Liver (tissue), 9 donors: Measurements from ENCODE around the gene C2orf69. TPM values are rescaled to one million over a fixed set of nuclear protein-coding genes. Genes with fewer than 3 reads are reported as not detected.

ENCODE experiments used
- DNase-seq: peaks from one replicate; pipeline ENCODE4 v3.0.0-alpha.2; 2017; ENCODE audit warnings: low spot score
- H3K27ac ChIP-seq, 2 donors: one replicate each; pipeline ENCODE4 v1.7.0; 2013; ENCODE audit warnings: inconsistent platforms in 2 of 2, low read length in 2 of 2, control low read depth in 1 of 2, low read depth in 1 of 2, mild to moderate bottlenecking in 1 of 2
- H3K27me3 ChIP-seq, 4 donors: one replicate each; pipeline versions ENCODE4 v1.6.1 to v1.7.0; 2013; ENCODE audit warnings: low read length in 3 of 4, inconsistent platforms in 1 of 4, mild to moderate bottlenecking in 1 of 4, moderate library complexity in 1 of 4; ENCODE audit not compliant: control insufficient read depth in 4 of 4, insufficient read depth in 4 of 4
- H3K36me3 ChIP-seq, 4 donors: one replicate each; pipeline versions ENCODE4 v1.6.1 to v1.7.0; 2013; ENCODE audit warnings: low read length in 3 of 4, mild to moderate bottlenecking in 3 of 4, low read depth in 1 of 4, moderate library complexity in 1 of 4; ENCODE audit not compliant: control insufficient read depth in 4 of 4, insufficient read depth in 3 of 4
- H3K4me1 ChIP-seq, 4 donors: one replicate each; pipeline versions ENCODE4 v1.6.1 to v1.7.0; 2013; ENCODE audit warnings: low read length in 3 of 4, mild to moderate bottlenecking in 3 of 4, moderate library complexity in 1 of 4; ENCODE audit not compliant: control insufficient read depth in 4 of 4, insufficient read depth in 4 of 4
- H3K4me3 ChIP-seq, 3 donors: one replicate each; pipeline versions ENCODE4 v1.6.1 to v1.7.0; 2013; ENCODE audit warnings: low read length in 3 of 3, control low read depth in 1 of 3, low read depth in 1 of 3, mild to moderate bottlenecking in 1 of 3
- H3K9ac ChIP-seq, 2 donors: one replicate each; pipeline ENCODE4 v1.7.0; 2013; ENCODE audit warnings: low read length in 2 of 2, mild to moderate bottlenecking in 2 of 2, moderate library complexity in 2 of 2, control low read depth in 1 of 2, low read depth in 1 of 2
- H3K9me3 ChIP-seq, 4 donors: one replicate each; pipeline versions ENCODE4 v1.6.1 to v1.7.0; 2013; ENCODE audit warnings: low read length in 3 of 4; ENCODE audit not compliant: control insufficient read depth in 4 of 4
- ATF3 ChIP-seq: IDR thresholded peaks from 2 replicates; pipeline ENCODE4 v1.6.1; 2016; ENCODE audit warnings: antibody characterized with exemption
- EGR1 ChIP-seq, 2 donors: IDR thresholded peaks; 2 replicates each; pipeline ENCODE4 v1.6.1; 2016 to 2018; ENCODE audit warnings: antibody characterized with exemption in 2 of 2, low read depth in 2 of 2
- FOXA1 ChIP-seq: IDR thresholded peaks from 2 replicates; pipeline ENCODE4 v1.6.1; 2016; ENCODE audit warnings: antibody characterized with exemption
- FOXA2 ChIP-seq: IDR thresholded peaks from 2 replicates; pipeline ENCODE4 v1.6.1; 2016; ENCODE audit warnings: antibody characterized with exemption
- GABPA ChIP-seq, 2 donors: IDR thresholded peaks in 1 of 2; conservative IDR thresholded peaks in 1 of 2; 2 replicates each; pipeline ENCODE4 v1.6.1; 2016; ENCODE audit warnings: antibody characterized with exemption in 2 of 2, mild to moderate bottlenecking in 1 of 2, moderate library complexity in 1 of 2
- HNF4G ChIP-seq: IDR thresholded peaks from 2 replicates; pipeline ENCODE4 v1.6.1; 2016; ENCODE audit warnings: antibody characterized with exemption
- JUND ChIP-seq, 2 donors: IDR thresholded peaks; 2 replicates each; pipeline ENCODE4 v1.6.1; 2016; ENCODE audit warnings: antibody characterized with exemption in 2 of 2
- MAX ChIP-seq: IDR thresholded peaks from 2 replicates; pipeline ENCODE4 v1.6.1; 2016; ENCODE audit warnings: antibody characterized with exemption
- RAD21 ChIP-seq, 2 donors: IDR thresholded peaks; 2 replicates each; pipeline ENCODE4 v1.6.1; 2016; ENCODE audit warnings: antibody characterized with exemption in 2 of 2, mild to moderate bottlenecking in 2 of 2
- SP1 ChIP-seq: IDR thresholded peaks from 2 replicates; pipeline ENCODE4 v1.6.1; 2018; ENCODE audit warnings: antibody characterized with exemption, mild to moderate bottlenecking
- TAF1 ChIP-seq: conservative IDR thresholded peaks from 2 replicates; pipeline ENCODE4 v1.6.1; 2016; ENCODE audit warnings: antibody characterized with exemption, mild to moderate bottlenecking
- YY1 ChIP-seq: IDR thresholded peaks from 2 replicates; pipeline ENCODE4 v1.6.1; 2016; ENCODE audit warnings: antibody characterized with exemption, mild to moderate bottlenecking
- WGBS: extraction: QIAGEN DNeasy Blood & Tissue Kit; methylation state at CpG from one replicate; pipeline ENCODE4 v1.1.7; 2013; 5-methylcytosine and 5-hydroxymethylcytosine counted together
- polyA plus RNA-seq, 2 donors: library from polyadenylated mRNA; stranded (reverse) in 1 of 2; unstranded in 1 of 2; fragments of 200-250 nt in 1 of 2; fragments of >200 nt in 1 of 2; fragmentation: Nextera tagmentation in 1 of 2; extraction: Ambion mirVana in 1 of 2; gene quantifications; one replicate each; pipeline versions ENCODE4 v1.2.1 to v1.2.3, GENCODE V29; 2013 to 2015
- total RNA-seq, 2 donors: library from RNA; depleted of rRNA; stranded (reverse); fragments of >200 nt; gene quantifications; one replicate each; pipeline ENCODE4 v1.2.3, GENCODE V29; 2014
- TF ChIP-seq, protein P1 (sequence below): IDR thresholded peaks from 2 replicates; pipeline ENCODE4 v1.6.1; 2016; ENCODE audit warnings: antibody characterized with exemption
- TF ChIP-seq, protein P2 (sequence below): fragments of 150-350 bp; IDR thresholded peaks from 2 replicates; pipeline ENCODE4 v1.5.1; 2017; ENCODE audit warnings: improper control_type of control experiment, low read depth, low read length; ENCODE audit not compliant: missing input control
- donor health status: healthy.
- donor health status: healthy.
- donor health status: healthy.
- donor health status: healthy.
- donor health status: healthy.

Gene C2orf69
- total and polyA plus RNA-seq, 4 donors = 4.3 to 9.1 (median 6.2) TPM

DNA sequence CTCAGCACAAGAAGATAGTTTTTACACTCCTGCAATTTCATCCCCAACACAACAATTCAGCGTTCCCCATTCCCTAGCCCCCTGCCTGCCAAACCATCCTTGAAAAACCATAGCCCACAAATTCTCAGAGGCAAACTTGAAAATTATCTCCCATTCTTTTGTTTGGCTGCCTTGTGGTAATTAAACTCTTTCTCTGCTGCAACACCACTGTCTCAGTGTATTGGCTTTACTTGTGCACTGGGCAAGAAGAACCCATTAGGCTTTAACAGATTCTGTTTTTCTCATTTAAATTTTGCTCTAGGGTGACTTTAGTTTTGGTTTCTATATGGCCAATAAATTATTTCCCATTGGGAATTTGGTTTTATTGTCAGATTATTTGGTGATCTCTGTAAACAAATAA lies 36.9 kb upstream of the C2orf69 start:
- Histone ChIP-seq H3K4me1 (no peaks in the 10 kb centered on the region), H3K9me3 (peaks cover 3 to 9% (median 4%) of the 10 kb centered on the region in 4 donors), H3K27ac (no peak overlapping the region), H3K27me3 (peaks cover 0 to 5% (median 0%) of the 10 kb centered on the region in 4 donors), H3K36me3 (no peaks in the 10 kb centered on the region), H3K4me3 (no peak overlapping the region), H3K9ac (no peak overlapping the region)
- DNase-seq = no peak
- WGBS = 94% methylated on average over 1 of the region's 1 CpG
- no peak for TF ChIP-seq GABPA (IDR thresholded peaks at IDR 0.05 in 1 of 2, conservative IDR thresholded peaks at IDR 0.05 in 1 of 2)

GRCh38 chr2:199875400-199875799 lies 35.7 kb upstream of the C2orf69 start:
- Histone ChIP-seq H3K4me3 (no peak overlapping the region), H3K27ac (no peak overlapping the region), H3K4me1 (no peaks in the 10 kb centered on the region), H3K9me3 (peaks cover 3 to 9% (median 4%) of the 10 kb centered on the region in 4 donors), H3K9ac (no peak overlapping the region), H3K27me3 (peaks cover 0 to 5% (median 0%) of the 10 kb centered on the region in 4 donors), H3K36me3 (no peaks in the 10 kb centered on the region)
- DNase-seq = no peak
- TF ChIP-seq HNF4G (no peak), FOXA2 (no peak), ATF3 (no peak), YY1 (no peak), GABPA (IDR thresholded peaks at IDR 0.05 in 1 of 2, conservative IDR thresholded peaks at IDR 0.05 in 1 of 2) (no peak), EGR1 (IDR thresholded peaks at IDR 0.05; ENCODE audit: low read depth in 2 of 2) (no peak), TAF1 (no peak), SP1 (no peak)
- TF ChIP-seq, protein P1, sequence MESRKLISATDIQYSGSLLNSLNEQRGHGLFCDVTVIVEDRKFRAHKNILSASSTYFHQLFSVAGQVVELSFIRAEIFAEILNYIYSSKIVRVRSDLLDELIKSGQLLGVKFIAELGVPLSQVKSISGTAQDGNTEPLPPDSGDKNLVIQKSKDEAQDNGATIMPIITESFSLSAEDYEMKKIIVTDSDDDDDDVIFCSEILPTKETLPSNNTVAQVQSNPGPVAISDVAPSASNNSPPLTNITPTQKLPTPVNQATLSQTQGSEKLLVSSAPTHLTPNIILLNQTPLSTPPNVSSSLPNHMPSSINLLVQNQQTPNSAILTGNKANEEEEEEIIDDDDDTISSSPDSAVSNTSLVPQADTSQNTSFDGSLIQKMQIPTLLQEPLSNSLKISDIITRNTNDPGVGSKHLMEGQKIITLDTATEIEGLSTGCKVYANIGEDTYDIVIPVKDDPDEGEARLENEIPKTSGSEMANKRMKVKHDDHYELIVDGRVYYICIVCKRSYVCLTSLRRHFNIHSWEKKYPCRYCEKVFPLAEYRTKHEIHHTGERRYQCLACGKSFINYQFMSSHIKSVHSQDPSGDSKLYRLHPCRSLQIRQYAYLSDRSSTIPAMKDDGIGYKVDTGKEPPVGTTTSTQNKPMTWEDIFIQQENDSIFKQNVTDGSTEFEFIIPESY = no peak
- WGBS = 94% methylated on average over 1 of the region's 1 CpG

GRCh38 chr2:199882667-199883066 lies 28.4 kb upstream of the C2orf69 start:
- H3K27me3 ChIP-seq = no peaks in the 10 kb centered on the region
- no peaks in the 10 kb centered on the region for H3K36me3 ChIP-seq
- TF ChIP-seq FOXA1 (no peak), RAD21 (IDR thresholded peaks at IDR 0.05) (no peak)
- H3K9ac ChIP-seq = no peak overlapping the region
- no peak overlapping the region for H3K27ac ChIP-seq
- no peaks in the 10 kb centered on the region for H3K4me1 ChIP-seq
- no peak for DNase-seq
- no peaks in the 10 kb centered on the region for H3K9me3 ChIP-seq
- no peak overlapping the region for H3K4me3 ChIP-seq

DNA sequence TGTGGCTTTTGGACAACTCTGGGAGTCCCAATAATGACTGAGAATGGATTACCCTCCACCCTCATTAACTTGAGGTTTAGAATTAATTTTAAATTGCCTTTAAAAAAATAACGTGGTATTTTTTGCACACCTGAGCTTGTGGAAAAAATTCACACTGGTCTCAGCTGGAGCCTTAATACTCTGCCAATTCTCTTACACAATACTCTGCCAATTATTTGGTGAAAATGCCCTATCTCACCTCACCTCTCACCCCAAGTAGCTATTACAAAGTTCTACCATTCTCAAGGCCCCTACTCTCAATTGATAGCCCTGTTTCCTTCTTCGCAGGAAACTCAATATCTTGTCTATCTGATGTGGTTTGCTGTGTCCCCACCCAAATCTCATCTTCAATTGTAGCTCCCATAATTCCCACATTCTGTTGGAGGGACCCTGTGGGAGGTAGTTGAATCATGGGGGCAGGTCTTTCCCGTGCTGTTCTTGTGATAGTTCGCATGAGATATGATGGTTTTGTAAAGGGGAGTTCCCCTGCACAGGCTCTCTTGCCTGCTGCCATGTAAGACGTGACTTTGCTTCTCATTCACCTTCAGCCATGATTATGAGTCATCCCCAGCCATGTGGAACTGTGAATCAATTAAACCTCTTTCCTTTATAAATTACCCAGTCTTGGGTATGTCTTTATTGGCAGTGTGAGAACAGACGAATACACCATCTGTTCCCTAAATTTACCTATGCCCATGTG lies 27.4 kb upstream of the C2orf69 start:
- H3K4me1 ChIP-seq = no peaks in the 10 kb centered on the region
- no peak for DNase-seq
- no peak for TF ChIP-seq MAX
- TF ChIP-seq, protein P1 = no peak
- no peak for TF ChIP-seq TAF1
- TF ChIP-seq GABPA (IDR thresholded peaks at IDR 0.05 in 1 of 2, conservative IDR thresholded peaks at IDR 0.05 in 1 of 2) = no peak
- TF ChIP-seq FOXA1 = no peak
- no peak for TF ChIP-seq JUND (IDR thresholded peaks at IDR 0.05)
- no peak for TF ChIP-seq ATF3
- no peak for TF ChIP-seq HNF4G
- TF ChIP-seq, protein P2, sequence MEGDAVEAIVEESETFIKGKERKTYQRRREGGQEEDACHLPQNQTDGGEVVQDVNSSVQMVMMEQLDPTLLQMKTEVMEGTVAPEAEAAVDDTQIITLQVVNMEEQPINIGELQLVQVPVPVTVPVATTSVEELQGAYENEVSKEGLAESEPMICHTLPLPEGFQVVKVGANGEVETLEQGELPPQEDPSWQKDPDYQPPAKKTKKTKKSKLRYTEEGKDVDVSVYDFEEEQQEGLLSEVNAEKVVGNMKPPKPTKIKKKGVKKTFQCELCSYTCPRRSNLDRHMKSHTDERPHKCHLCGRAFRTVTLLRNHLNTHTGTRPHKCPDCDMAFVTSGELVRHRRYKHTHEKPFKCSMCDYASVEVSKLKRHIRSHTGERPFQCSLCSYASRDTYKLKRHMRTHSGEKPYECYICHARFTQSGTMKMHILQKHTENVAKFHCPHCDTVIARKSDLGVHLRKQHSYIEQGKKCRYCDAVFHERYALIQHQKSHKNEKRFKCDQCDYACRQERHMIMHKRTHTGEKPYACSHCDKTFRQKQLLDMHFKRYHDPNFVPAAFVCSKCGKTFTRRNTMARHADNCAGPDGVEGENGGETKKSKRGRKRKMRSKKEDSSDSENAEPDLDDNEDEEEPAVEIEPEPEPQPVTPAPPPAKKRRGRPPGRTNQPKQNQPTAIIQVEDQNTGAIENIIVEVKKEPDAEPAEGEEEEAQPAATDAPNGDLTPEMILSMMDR = no peak
- no peak for TF ChIP-seq FOXA2
- TF ChIP-seq EGR1 (IDR thresholded peaks at IDR 0.05; ENCODE audit: low read depth in 2 of 2) = no peak
- H3K27ac ChIP-seq = no peak overlapping the region
- H3K27me3 ChIP-seq = no peaks in the 10 kb centered on the region
- H3K4me3 ChIP-seq = no peak overlapping the region
- no peaks in the 10 kb centered on the region for H3K36me3 ChIP-seq
- H3K9me3 ChIP-seq = no peaks in the 10 kb centered on the region
- WGBS = 88% methylated on average over 6 of the region's 6 CpGs
- H3K9ac ChIP-seq = no peak overlapping the region
